Liver (tissue), 3 donors: ENCODE results near the gene MAP3K5.

Source experiments
- CTCF ChIP-seq: fragments of 150-350 bp; IDR thresholded peaks from 2 replicates; pipeline ENCODE4 v1.5.1; 2017; ENCODE audit warnings: improper control_type of control experiment, low read depth, low read length; ENCODE audit not compliant: missing input control
- HNF4G ChIP-seq: IDR thresholded peaks from 2 replicates; pipeline ENCODE4 v1.6.1; 2016; ENCODE audit warnings: antibody characterized with exemption
- JUND ChIP-seq, 2 donors: IDR thresholded peaks; 2 replicates each; pipeline ENCODE4 v1.6.1; 2016; ENCODE audit warnings: antibody characterized with exemption in 2 of 2
- RAD21 ChIP-seq, 2 donors: IDR thresholded peaks; 2 replicates each; pipeline ENCODE4 v1.6.1; 2016; ENCODE audit warnings: antibody characterized with exemption in 2 of 2, mild to moderate bottlenecking in 2 of 2
- REST ChIP-seq: IDR thresholded peaks from 2 replicates; pipeline ENCODE4 v1.6.1; 2016; ENCODE audit warnings: antibody characterized with exemption, mild to moderate bottlenecking
- TAF1 ChIP-seq: conservative IDR thresholded peaks from 2 replicates; pipeline ENCODE4 v1.6.1; 2016; ENCODE audit warnings: antibody characterized with exemption, mild to moderate bottlenecking
- YY1 ChIP-seq: IDR thresholded peaks from 2 replicates; pipeline ENCODE4 v1.6.1; 2016; ENCODE audit warnings: antibody characterized with exemption, mild to moderate bottlenecking
- ZBTB33 ChIP-seq: IDR thresholded peaks from 2 replicates; pipeline ENCODE4 v1.6.1; 2016; ENCODE audit warnings: antibody characterized with exemption
- donor health status: healthy.
- donor health status: healthy.

GRCh38 chr6:136541395-136541794 is 250.9 kb downstream of the MAP3K5 start:
- TF ChIP-seq CTCF: no peak
- no peak for TF ChIP-seq ZBTB33
- no peak for TF ChIP-seq REST
- no peak for TF ChIP-seq RAD21 (IDR thresholded peaks at IDR 0.05)
- no peak for TF ChIP-seq JUND (IDR thresholded peaks at IDR 0.05)
- TF ChIP-seq YY1: no peak
- TF ChIP-seq HNF4G: no peak
- no peak for TF ChIP-seq TAF1
